ENCODE measurements around the gene LTB4R2.
"Not testable (repeated sequence)": the region's sequence is repeated elsewhere in the genome, so short reads cannot be mapped to it uniquely, and the experiment has no call there.

GRCh38 chr14:24354482-24354825 lies 44.5 kb downstream of the LTB4R2 start:
- TF ChIP-seq CTCF, EZH2, EZH2phosphoT487 (IDR thresholded peaks at IDR 0.05): not testable (repeated sequence)
